Measurements from ENCODE around the gene C22orf31.

C22orf31 gene

DNA sequence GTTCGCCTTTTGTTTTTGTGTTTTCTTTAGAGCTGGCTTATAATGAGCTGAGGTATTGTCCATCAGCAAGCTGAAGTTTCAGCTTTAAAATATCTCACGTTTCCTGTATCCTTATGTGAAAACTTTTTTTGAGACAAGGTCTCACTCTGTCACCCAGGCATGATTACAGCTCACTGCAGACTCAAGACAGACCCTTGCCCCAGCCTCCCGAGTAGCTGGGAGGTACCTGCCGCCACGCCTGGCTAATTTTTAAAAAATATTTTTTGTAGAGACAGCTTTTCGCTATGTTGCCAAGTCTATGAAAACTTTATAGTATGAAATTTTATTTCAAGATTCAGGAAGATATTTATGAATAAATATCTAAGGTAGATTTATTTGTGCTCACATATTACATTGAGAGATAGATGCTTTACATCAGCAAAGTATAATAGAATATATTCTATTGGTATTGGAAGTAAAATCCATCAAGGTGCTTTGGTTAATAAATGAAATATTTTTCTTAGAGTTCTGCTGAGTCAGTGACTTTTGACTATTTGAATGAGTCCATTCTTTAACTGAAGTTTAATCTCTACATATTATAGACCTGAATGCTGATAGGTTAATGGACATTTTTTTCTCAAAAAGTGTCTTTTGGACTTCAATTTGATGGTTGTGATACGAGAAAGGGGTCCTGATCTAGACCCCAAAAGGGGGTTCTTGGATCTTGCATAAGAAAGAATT lies 21.4 kb upstream of the C22orf31 start:
- H3K4me3 ChIP-seq (ENCODE audit: low read depth, low read length): no peak overlapping the region
- TF ChIP-seq, protein P1, sequence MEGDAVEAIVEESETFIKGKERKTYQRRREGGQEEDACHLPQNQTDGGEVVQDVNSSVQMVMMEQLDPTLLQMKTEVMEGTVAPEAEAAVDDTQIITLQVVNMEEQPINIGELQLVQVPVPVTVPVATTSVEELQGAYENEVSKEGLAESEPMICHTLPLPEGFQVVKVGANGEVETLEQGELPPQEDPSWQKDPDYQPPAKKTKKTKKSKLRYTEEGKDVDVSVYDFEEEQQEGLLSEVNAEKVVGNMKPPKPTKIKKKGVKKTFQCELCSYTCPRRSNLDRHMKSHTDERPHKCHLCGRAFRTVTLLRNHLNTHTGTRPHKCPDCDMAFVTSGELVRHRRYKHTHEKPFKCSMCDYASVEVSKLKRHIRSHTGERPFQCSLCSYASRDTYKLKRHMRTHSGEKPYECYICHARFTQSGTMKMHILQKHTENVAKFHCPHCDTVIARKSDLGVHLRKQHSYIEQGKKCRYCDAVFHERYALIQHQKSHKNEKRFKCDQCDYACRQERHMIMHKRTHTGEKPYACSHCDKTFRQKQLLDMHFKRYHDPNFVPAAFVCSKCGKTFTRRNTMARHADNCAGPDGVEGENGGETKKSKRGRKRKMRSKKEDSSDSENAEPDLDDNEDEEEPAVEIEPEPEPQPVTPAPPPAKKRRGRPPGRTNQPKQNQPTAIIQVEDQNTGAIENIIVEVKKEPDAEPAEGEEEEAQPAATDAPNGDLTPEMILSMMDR (IDR thresholded peaks at IDR 0.05; ENCODE audit: low read depth, low read length, missing control alignments): no peak
- no peak for DNase-seq (ENCODE audit: low read depth)

DNA sequence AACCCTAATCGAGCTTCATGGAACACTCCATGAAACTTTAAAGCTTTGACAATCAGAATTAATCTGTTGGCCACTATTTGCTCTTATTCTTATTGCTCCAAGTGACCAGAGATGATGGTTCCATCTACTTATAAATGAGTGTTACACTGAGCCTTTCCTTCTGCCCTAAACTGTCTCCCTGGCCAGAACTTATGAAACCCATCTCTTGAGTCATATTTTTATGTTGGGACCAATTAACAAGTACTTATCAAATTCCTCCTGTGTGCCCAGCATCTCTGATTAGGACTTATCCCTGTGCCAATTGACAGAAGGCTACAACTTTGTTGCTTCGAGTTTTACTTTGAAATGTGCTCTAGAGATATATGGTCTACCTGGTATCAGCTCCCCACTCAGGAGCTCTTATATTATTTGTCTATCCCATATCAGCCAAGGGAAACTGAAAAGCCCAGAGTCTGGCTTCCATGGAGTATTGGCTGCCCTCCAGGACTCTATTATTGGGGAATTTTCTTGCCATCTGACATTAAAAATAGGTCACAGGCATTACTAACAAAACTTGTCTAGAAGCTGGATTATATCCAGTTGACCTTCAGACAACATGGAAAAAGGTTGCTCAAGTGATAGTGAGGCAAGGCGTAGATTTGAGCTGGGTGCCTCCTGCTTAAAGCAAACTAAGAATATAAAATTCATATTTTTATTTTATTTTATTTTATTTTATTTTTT lies 20.0 kb upstream of the C22orf31 start:
- TF ChIP-seq, protein P1 (IDR thresholded peaks at IDR 0.05; ENCODE audit: low read depth, low read length, missing control alignments): no peak
- DNase-seq (ENCODE audit: low read depth): no peak
- H3K4me3 ChIP-seq (ENCODE audit: low read depth, low read length): no peak overlapping the region

DNA sequence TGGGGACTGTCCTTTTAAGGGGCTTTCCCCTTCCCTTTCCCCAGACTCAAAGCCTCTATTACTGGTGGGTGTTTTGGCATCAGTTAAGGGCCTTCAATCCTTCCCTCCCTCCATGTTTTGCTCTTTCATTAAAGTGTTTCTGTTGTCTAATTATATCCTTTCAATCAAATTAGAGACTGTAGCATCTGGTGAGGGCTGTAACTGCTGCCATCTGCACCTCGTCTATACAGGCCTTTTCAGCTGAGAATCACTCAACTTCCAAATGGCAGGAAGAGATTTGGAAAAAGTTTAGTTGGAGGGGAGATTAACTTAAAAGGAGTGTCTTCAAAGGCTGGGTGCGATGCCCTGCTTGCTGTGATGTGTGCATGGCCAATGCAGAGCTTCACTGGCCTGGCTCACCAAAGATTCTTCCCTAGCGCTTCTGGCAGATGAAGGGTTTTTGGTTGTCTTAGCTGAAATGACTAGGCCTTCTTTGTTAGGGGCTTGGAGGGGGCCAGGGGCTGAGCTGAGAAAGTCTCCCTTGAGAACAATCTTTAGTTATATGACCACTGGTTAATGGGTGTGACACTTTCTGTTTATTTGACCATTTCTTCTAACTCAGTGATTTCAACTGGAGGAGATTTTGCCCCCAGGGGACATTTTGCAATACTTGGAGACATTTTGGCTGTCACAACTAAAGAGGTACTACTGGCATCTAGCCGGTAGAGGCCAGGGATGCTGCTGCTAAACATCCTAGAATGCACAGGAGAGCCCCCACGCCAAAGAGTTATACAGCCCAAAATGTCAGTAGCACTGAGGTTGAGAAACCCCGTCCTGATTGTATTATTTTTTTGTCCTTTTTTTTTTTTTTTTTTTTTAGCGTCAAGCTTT lies 18.7 kb upstream of the C22orf31 start:
- no peak overlapping the region for H3K4me3 ChIP-seq (ENCODE audit: low read depth, low read length)
- DNase-seq (ENCODE audit: low read depth): no peak
- TF ChIP-seq, protein P1 (IDR thresholded peaks at IDR 0.05; ENCODE audit: low read depth, low read length, missing control alignments): no peak

DNA sequence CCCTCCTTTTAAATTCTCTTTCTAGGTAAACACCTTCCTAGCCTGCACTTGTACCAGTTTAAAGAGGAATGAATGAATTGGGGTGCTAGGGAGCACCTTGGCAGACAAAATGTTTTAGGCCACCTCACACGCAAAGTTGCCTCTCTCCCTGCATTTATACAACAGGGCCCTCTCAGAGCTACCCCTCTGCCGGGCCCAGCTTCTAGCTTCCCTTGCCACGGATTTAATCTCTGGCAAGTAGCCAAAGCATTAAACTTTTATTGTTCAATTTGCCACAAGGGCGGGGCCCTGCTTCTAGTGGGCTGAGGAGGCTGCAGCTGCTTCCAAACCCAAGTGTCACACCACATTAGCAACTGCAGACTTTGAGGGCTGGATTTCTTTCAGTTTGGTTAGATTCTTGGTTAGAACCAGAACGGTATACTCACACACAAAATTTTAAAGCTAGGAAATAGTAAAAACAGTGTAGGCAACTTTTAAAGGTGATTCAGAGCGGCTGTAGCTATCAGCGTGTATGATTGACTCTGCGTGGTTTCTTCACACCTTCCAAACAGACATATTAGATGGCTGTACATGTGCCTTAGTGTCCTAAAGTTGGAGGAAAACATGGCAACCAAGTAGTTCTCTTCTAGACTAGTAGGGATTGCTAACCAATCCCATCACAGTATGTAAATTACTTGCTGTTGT lies 17.7 kb upstream of the C22orf31 start:
- no peak overlapping the region for H3K4me3 ChIP-seq (ENCODE audit: low read depth, low read length)
- TF ChIP-seq, protein P1 (IDR thresholded peaks at IDR 0.05; ENCODE audit: low read depth, low read length, missing control alignments): no peak
- DNase-seq (ENCODE audit: low read depth): no peak

DNA sequence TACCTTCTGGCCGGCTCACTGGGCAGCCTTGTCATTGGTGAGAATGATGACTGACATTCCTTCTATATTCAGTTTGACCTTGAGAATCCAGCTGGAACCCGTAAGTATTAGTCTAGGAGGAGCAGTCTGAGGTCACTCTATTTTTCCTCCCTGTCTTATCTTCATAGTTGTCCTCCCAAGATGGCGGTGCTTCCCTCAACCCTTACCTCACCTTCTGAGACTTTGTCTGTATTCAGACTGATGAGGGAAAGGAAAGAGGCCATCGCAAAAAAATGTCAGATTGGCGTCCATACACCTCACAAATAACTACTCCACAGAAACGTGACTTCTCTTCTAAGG lies 17.2 kb upstream of the C22orf31 start:
- H3K4me3 ChIP-seq (ENCODE audit: low read depth, low read length): no peak overlapping the region
- no peak for DNase-seq (ENCODE audit: low read depth)
- TF ChIP-seq, protein P1 (IDR thresholded peaks at IDR 0.05; ENCODE audit: low read depth, low read length, missing control alignments): no peak

DNA sequence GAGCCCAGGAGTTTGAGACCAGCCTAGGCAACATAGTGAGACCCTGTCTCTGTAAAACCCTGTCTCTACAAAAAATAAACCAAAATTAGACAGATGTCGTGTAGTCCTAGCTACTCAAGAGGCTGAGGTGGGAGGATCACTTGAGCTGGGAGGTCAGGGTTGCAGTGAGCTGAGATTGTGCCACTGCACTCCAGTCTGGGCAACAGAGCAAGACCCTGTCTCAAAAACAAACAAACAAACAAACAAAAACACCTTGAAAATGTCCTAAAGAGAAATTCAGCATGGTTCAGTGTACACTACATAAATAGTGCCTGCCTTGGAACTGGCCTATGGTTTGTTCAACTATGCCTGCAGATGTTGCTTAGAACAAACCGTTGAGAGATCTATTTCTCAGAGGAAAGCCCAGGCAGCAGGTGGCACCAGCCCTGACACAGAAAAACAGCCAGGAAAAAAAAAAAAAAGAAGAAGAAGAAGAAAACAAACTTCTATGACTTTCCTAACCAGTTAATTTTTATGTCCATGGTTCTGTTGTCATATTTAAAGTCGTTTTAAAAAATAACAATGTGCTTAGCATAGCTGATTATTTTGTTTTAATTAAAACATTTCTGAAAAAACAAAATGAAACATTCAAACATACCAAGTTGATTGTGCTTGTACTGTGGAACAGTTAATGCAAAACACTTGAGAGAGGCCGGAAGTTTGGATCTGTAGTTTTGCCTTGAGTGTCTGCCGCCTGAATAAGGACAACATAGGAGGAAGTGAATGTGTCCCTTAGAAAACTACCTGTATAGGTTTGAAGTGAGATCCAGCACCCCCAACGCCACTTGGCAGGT lies 16.6 kb upstream of the C22orf31 start:
- DNase-seq (ENCODE audit: low read depth): no peak
- no peak overlapping the region for H3K4me3 ChIP-seq (ENCODE audit: low read depth, low read length)
- TF ChIP-seq, protein P1 (IDR thresholded peaks at IDR 0.05; ENCODE audit: low read depth, low read length, missing control alignments): no peak

Data from GM12864 (cell line).